Endothelial cell (in vitro differentiated cells): ENCODE results near the gene FAM131C. TPM values are rescaled to one million over a fixed set of nuclear protein-coding genes. Genes with fewer than 3 reads are reported as not detected.
A peak's percentile ranks its signal among the peaks of the same experiment; 100 is the strongest.

Experiments
- DNase-seq: peaks from one replicate; pipeline ENCODE4 v3.0.0; 2021; ENCODE audit warnings: low spot score
- H3K27ac Mint-ChIP-seq: one replicate; pipeline ENCODE4 v1.8.0; 2021; ENCODE audit warnings: mixed read lengths, inconsistent platforms; ENCODE audit not compliant: unreplicated experiment
- H3K27me3 Mint-ChIP-seq: one replicate; pipeline ENCODE4 v1.8.0; 2021; ENCODE audit warnings: mild to moderate bottlenecking, moderate library complexity, mixed read lengths, inconsistent platforms; ENCODE audit not compliant: unreplicated experiment
- H3K36me3 Mint-ChIP-seq: one replicate; pipeline ENCODE4 v1.8.0; 2021; ENCODE audit warnings: mild to moderate bottlenecking, low read depth, mixed read lengths, inconsistent platforms; ENCODE audit not compliant: unreplicated experiment
- H3K4me1 Mint-ChIP-seq: one replicate; pipeline ENCODE4 v1.8.0; 2021; ENCODE audit warnings: mild to moderate bottlenecking, mixed read lengths, inconsistent platforms; ENCODE audit not compliant: unreplicated experiment
- H3K4me3 Mint-ChIP-seq: one replicate; pipeline ENCODE4 v1.8.0; 2021; ENCODE audit warnings: mild to moderate bottlenecking, mixed read lengths, inconsistent platforms; ENCODE audit not compliant: unreplicated experiment
- H3K9me3 Mint-ChIP-seq: one replicate; pipeline ENCODE4 v1.8.0; 2021; ENCODE audit warnings: mixed read lengths, inconsistent platforms; ENCODE audit not compliant: unreplicated experiment
- long read RNA-seq: library from polyadenylated mRNA; unstranded; transcript quantifications from one replicate; pipeline ENCODE4 v2.0.0, GENCODE V29; 2020; ENCODE audit not compliant: unreplicated experiment
- total RNA-seq: library from RNA; stranded (reverse); fragmentation: NEBNext Ultra II Directional; extraction: Animal tissue kit (Norgen Biotek cat#: 25700); gene quantifications from one replicate; pipeline ENCODE4 v1.2.1, GENCODE V29; 2021; ENCODE audit not compliant: unreplicated experiment
- TF ChIP-seq, protein P1 (sequence below): fragments of 200-600 bp; sonication (generic); IDR thresholded peaks from one replicate; pipeline ENCODE4 v1.5.0; 2021; ENCODE audit warnings: antibody characterized with exemption; ENCODE audit not compliant: unreplicated experiment

The FAM131C gene, protein sequence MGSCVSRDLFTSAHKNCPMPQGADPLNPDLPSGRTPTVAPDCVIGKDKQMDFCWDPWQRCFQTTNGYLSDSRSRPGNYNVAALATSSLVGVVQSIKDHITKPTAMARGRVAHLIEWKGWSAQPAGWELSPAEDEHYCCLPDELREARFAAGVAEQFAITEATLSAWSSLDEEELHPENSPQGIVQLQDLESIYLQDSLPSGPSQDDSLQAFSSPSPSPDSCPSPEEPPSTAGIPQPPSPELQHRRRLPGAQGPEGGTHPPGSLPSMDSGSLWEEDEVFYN
- total RNA-seq, result 0.56 TPM
- long read RNA-seq, partial matches to known transcripts, result 1 of 2 reads
- long read RNA-seq, other reads (novel, unspliced or antisense), result 1 of 2 reads

DNA sequence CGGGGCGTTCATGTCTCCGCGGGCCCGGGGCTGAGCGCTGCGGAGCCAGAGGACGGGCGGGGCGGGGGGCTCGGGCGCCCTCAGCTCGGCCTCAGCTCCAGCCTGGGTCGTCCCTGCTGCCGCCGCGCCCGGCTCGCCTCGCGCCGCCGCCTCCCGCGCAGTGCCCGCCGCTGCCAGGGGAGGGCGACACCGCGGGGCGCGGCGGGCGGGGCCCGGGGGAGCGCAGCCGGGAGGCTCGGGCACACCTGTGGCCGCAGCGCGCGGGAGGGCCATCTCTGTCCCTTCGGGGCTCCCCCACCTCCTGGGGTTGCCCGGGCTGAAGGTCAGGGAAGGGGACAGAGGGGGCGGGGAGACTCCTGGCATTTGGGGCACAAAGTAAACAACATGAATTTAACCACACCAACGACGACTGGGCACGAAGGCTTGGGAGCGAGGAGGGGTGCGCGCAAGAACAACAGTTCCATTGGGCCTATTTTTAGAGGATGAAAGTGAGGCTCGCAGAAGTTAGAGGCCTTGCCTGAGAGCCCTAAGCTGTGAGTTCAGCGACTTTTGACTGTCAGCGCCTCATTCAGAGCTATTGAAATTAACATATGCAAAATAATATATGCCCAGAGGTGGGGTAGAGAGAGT lies at the start of gene FAM131C:
Gene FAM131C, minus strand, starts transcription at position 162 of the 630 bp plus-strand sequence. CDS start 209 bp downstream, outside the sequence.
- Mint-ChIP-seq H3K36me3 (peaks cover 8% of the 10 kb centered on the region), H3K9me3 (no peaks in the 10 kb centered on the region), H3K27me3 (peaks cover 20% of the 10 kb centered on the region), H3K4me3 (peak within 1 kb of the TSS; percentile 83), H3K27ac (peak within 1 kb of the TSS; percentile 83), H3K4me1 (peaks cover 16% of the 10 kb centered on the region)
- TF ChIP-seq, protein P1, sequence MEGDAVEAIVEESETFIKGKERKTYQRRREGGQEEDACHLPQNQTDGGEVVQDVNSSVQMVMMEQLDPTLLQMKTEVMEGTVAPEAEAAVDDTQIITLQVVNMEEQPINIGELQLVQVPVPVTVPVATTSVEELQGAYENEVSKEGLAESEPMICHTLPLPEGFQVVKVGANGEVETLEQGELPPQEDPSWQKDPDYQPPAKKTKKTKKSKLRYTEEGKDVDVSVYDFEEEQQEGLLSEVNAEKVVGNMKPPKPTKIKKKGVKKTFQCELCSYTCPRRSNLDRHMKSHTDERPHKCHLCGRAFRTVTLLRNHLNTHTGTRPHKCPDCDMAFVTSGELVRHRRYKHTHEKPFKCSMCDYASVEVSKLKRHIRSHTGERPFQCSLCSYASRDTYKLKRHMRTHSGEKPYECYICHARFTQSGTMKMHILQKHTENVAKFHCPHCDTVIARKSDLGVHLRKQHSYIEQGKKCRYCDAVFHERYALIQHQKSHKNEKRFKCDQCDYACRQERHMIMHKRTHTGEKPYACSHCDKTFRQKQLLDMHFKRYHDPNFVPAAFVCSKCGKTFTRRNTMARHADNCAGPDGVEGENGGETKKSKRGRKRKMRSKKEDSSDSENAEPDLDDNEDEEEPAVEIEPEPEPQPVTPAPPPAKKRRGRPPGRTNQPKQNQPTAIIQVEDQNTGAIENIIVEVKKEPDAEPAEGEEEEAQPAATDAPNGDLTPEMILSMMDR, result peak; percentile 43
- peak; percentile 44 for DNase-seq

DNA sequence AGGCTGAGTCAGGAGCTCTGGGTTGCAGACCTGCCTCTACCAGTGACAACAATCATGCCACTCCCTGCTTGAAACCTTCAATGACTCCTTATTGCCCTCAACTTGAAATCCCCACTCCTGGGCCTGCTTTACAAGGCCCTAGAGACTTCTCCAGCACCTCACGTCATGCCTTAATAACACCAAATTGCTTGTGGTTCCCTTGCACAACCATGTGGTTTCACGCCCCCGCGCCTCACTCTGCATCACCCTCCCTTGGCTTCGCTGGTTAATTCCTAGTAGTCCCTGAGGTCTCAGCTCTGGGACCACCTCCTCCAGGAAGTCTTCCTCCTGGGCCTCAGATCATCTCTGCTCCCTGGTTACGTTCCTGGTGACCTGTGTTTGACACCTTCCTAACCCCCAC lies 49.5 kb upstream of the FAM131C start:
- H3K4me3 Mint-ChIP-seq, result peak overlapping the region; percentile 63
- peaks cover 16% of the 10 kb centered on the region for H3K4me1 Mint-ChIP-seq
- peaks cover 13% of the 10 kb centered on the region for H3K27me3 Mint-ChIP-seq
- TF ChIP-seq, protein P1, result no peak
- H3K9me3 Mint-ChIP-seq, result no peaks in the 10 kb centered on the region
- peaks cover 37% of the 10 kb centered on the region for H3K36me3 Mint-ChIP-seq
- H3K27ac Mint-ChIP-seq, result peak overlapping the region; percentile 49
- DNase-seq, result no peak

DNA sequence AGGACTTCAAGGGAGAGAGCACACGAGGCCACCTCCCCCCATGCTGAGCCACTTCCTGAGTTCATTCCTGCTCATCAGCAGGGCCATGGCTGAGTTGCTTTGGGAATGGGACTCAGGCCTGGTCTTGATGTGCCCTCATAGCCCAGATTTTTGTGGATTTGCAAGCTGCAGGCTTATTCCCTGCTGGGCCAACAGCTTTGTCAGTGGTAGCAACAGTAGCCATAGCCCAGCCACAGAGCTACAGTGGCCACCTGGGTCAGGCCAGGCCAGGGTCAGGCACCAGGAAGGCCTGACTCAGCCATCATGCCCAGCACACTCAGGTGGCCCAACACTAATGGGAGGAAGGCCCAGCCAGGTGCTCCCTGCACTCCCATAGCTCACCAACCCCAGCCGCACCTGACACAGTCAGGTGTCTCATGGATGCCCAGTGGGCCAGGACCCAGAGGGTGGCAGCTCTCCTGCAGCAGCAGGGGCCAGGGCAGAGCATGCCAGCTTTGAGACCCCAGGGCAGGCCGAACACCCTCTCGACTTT lies 49.0 kb upstream of the FAM131C start:
- Mint-ChIP-seq H3K9me3 (no peaks in the 10 kb centered on the region), H3K36me3 (peaks cover 34% of the 10 kb centered on the region), H3K4me3 (peak overlapping the region; percentile 63), H3K27ac (peak overlapping the region; percentile 49), H3K27me3 (peaks cover 17% of the 10 kb centered on the region), H3K4me1 (peaks cover 14% of the 10 kb centered on the region)
- DNase-seq, result no peak
- TF ChIP-seq, protein P1, result no peak

DNA sequence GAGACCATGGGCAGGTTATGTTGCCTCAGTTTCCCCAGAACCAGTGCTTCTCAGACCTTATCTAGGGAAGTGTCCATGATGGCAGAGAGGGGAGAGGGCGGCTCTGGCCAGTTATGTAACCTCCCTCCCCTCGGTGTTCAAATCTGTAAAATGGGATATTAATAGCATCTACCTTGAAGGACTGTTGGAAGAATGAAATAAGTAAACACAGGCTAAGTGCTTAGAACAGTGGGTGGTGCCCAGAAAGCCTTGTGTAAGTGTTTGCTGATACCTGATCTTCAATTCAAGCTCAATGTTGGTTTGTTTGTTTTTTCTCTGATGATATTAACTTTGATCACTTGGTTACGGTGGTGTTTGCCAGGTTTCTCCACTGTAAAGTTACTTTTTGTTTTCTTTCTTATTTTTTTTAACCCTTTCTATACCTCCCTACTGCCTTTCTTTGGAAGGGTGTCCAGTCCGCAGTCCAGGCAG lies 47.5 kb upstream of the FAM131C start:
- Mint-ChIP-seq H3K4me1 (peaks cover 21% of the 10 kb centered on the region), H3K36me3 (peaks cover 31% of the 10 kb centered on the region), H3K27ac (peak overlapping the region; percentile 57), H3K27me3 (peaks cover 18% of the 10 kb centered on the region), H3K4me3 (no peak overlapping the region), H3K9me3 (no peaks in the 10 kb centered on the region)
- TF ChIP-seq, protein P1, result no peak
- DNase-seq, result no peak
